Chondrocyte (in vitro differentiated cells): ENCODE results near the gene EPOP. TPM values are rescaled to one million over a fixed set of nuclear protein-coding genes. Genes with fewer than 3 reads are reported as not detected.

ENCODE experiments used
- DNase-seq: peaks from one replicate; pipeline ENCODE4 v3.0.0; 2021; ENCODE audit warnings: mixed read lengths, low spot score
- H3K27ac Mint-ChIP-seq: one replicate; pipeline ENCODE4 v1.8.0; 2021; ENCODE audit warnings: mild to moderate bottlenecking, moderate library complexity, mixed read lengths; ENCODE audit not compliant: unreplicated experiment
- H3K27me3 Mint-ChIP-seq: 2 replicates; pipeline ENCODE4 v1.8.0; 2021; ENCODE audit warnings: low read depth, mixed read lengths
- H3K36me3 Mint-ChIP-seq: 2 replicates; pipeline ENCODE4 v1.8.0; 2021; ENCODE audit warnings: low read depth, mixed read lengths
- H3K4me1 Mint-ChIP-seq: 2 replicates; pipeline ENCODE4 v1.8.0; 2021; ENCODE audit warnings: low read depth, mild to moderate bottlenecking, mixed read lengths
- H3K4me3 Mint-ChIP-seq: one replicate; pipeline ENCODE4 v1.8.0; 2021; ENCODE audit warnings: mild to moderate bottlenecking, moderate library complexity, mixed read lengths; ENCODE audit not compliant: unreplicated experiment
- H3K9me3 Mint-ChIP-seq: 2 replicates; pipeline ENCODE4 v1.8.0; 2021; ENCODE audit warnings: low read depth, mixed read lengths
- long read RNA-seq: library from polyadenylated mRNA; stranded (forward); transcript quantifications from one replicate; pipeline ENCODE4 v2.0.0, GENCODE V29; 2021
- total RNA-seq: library from RNA; stranded (reverse); gene quantifications from 3 replicates; pipeline ENCODE4 v1.2.1, GENCODE V29; 2021
- TF ChIP-seq, protein P1 (sequence below): fragments of 200-600 bp; sonication (generic); IDR thresholded peaks from 2 replicates; pipeline ENCODE4 v1.5.0; 2021; ENCODE audit warnings: antibody characterized with exemption, mild to moderate bottlenecking, moderate library complexity

EPOP gene
- total RNA-seq, result 1.2 to 3.4 TPM (median 2.8 TPM) in 3 replicates
- long read RNA-seq, partial matches to known transcripts, result 0 of 2 reads
- long read RNA-seq, other reads (novel, unspliced or antisense), result 0 of 2 reads

DNA sequence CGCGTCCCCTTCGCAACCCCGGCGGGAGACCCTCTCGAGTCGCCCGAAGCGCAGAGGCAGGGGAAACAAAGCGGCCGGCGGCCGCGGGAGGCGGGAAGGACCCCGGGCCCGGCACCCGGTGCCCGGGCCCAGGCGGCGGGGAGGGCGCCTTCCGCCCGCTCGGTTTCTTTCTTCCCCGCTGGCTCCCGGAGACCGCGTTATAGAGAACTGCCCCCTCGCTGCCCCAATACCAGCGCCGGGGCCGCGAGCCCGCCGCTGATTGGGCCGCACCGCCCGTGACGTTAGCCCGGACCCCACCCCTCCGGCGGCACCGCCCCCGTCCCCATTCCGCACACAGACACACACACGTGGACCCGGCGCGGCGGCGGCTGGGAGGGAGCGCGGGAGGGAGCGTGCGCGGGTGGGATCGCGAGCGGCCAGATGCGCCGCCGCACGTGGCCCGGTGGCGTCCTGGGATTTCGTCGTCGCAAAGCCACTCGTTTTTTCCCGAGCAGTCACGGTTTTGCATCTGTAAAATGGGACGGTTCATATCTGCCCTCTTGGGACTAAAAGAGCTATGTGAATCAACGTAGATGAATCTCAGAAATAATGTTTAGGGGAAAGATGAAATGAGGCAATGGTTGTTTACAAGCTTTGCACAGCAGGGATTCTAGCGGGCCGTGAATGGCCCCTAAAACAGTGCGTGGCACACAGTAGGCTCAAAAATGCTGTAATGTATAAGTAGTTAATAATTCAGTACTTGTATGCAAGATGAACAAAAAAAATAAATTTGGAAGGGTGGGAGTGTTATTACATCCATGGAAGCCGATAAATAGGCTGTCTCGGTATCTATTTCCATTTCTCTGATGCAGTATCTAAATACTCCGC lies at the start of gene EPOP:
Gene EPOP (minus strand): TSS at position 209 of the 867 bp plus-strand sequence. CDS start 462 bp downstream, outside the sequence.
- DNase-seq, result peak; percentile 95
- H3K36me3 Mint-ChIP-seq, result no peaks in the 10 kb centered on the region
- TF ChIP-seq, protein P1, sequence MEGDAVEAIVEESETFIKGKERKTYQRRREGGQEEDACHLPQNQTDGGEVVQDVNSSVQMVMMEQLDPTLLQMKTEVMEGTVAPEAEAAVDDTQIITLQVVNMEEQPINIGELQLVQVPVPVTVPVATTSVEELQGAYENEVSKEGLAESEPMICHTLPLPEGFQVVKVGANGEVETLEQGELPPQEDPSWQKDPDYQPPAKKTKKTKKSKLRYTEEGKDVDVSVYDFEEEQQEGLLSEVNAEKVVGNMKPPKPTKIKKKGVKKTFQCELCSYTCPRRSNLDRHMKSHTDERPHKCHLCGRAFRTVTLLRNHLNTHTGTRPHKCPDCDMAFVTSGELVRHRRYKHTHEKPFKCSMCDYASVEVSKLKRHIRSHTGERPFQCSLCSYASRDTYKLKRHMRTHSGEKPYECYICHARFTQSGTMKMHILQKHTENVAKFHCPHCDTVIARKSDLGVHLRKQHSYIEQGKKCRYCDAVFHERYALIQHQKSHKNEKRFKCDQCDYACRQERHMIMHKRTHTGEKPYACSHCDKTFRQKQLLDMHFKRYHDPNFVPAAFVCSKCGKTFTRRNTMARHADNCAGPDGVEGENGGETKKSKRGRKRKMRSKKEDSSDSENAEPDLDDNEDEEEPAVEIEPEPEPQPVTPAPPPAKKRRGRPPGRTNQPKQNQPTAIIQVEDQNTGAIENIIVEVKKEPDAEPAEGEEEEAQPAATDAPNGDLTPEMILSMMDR, result peak; percentile 37
- H3K4me1 Mint-ChIP-seq, result peaks cover 11% of the 10 kb centered on the region
- H3K9me3 Mint-ChIP-seq, result no peaks in the 10 kb centered on the region
- no peak within 1 kb of the TSS for H3K27ac Mint-ChIP-seq
- H3K27me3 Mint-ChIP-seq, result peaks cover 22% of the 10 kb centered on the region
- H3K4me3 Mint-ChIP-seq, result peak within 1 kb of the TSS; percentile 50

DNA sequence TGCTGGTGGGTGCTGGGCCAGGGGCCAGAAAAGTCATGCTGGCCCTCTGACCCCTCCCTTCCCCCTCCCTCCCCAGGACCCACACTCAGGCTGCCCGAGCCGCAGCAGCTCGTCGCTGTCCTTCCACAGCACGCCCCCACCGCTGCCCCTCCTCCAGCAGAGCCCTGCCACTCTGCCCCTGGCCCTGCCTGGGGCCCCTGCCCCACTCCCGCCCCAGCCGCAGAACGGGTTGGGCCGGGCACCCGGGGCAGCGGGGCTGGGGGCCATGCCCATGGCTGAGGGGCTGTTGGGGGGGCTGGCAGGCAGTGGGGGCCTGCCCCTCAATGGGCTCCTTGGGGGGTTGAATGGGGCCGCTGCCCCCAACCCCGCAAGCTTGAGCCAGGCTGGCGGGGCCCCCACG lies 47.0 kb upstream of the EPOP start:
- Mint-ChIP-seq H3K27me3 (no peaks in the 10 kb centered on the region), H3K4me3 (no peak overlapping the region), H3K27ac (no peak overlapping the region), H3K4me1 (peaks cover 7% of the 10 kb centered on the region), H3K36me3 (peaks cover 4% of the 10 kb centered on the region), H3K9me3 (no peaks in the 10 kb centered on the region)
- DNase-seq, result no peak
- TF ChIP-seq, protein P1, result no peak

DNA sequence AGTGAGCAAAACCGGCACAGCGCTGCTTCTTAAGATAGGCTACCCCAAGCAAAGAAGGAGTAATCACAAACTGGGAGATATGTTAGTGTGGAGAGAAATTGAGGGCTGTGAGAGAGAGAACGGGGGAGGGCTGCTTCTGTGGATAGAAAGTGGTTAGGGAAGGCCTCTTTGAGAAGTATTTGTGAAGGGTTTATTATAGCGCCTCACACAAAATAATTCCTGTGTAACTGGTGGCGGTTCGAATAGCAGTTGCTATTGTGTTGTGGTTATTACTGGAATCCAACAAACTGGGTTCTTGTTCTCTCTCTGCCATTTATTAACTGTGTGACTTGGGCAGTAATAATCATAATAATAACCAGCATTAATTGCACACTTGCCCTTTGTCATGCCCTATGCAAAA lies 46.2 kb upstream of the EPOP start:
- H3K4me3 Mint-ChIP-seq, result no peak overlapping the region
- H3K9me3 Mint-ChIP-seq, result no peaks in the 10 kb centered on the region
- H3K4me1 Mint-ChIP-seq, result peaks cover 7% of the 10 kb centered on the region
- H3K36me3 Mint-ChIP-seq, result peaks cover 5% of the 10 kb centered on the region
- no peak for DNase-seq
- TF ChIP-seq, protein P1, result no peak
- H3K27ac Mint-ChIP-seq, result no peak overlapping the region
- no peaks in the 10 kb centered on the region for H3K27me3 Mint-ChIP-seq

DNA sequence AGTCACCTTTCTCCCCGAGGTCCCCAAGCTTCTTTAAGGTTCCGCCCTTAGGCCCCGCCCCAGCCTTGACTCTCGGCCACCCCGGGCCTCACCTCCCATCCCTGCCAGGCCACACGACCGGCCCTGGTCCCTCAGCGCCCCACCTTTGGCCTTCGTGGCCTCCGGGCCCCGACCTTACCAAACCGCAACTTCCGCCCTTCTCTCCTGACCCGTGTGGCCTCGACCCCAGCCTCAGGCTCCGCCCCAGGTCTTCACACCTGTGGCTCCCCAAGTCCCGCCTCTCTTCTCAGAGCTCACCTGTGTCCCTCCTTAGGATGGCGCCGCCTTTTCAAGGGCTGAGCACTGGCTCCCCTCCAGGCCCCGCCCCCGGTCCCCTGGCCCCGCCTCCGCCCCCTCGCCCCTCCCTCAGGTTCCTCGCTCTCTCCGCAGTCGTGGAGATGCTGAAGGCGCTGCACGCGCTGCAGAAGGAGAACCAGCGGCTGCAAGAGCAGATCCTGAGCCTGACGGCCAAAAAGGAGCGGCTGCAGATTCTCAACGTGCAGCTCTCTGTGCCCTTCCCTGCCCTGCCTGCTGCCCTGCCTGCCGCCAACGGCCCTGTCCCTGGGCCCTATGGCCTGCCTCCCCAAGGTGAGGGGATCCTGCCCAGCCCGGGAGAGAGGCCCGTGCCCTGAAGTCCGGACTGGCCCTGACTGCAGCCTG lies 45.3 kb upstream of the EPOP start:
- DNase-seq, result peak; percentile 89
- Mint-ChIP-seq H3K27ac (no peak overlapping the region), H3K4me3 (no peak overlapping the region)

More for the DNA sequence above, 45.3 kb upstream of the EPOP start:
- no peaks in the 10 kb centered on the region for H3K27me3 Mint-ChIP-seq
- peaks cover 7% of the 10 kb centered on the region for H3K4me1 Mint-ChIP-seq
- peaks cover 7% of the 10 kb centered on the region for H3K36me3 Mint-ChIP-seq
- no peaks in the 10 kb centered on the region for H3K9me3 Mint-ChIP-seq
- TF ChIP-seq, protein P1, result no peak
